Measurements from ENCODE around the gene WNT8B. TPM values are rescaled to one million over a fixed set of nuclear protein-coding genes. Genes with fewer than 3 reads are reported as not detected.
A peak's percentile ranks its signal among the peaks of the same experiment; 100 is the strongest.

WNT8B gene
- total and polyA plus RNA-seq, 3 experiments from 2014 or later = not detected

DNA sequence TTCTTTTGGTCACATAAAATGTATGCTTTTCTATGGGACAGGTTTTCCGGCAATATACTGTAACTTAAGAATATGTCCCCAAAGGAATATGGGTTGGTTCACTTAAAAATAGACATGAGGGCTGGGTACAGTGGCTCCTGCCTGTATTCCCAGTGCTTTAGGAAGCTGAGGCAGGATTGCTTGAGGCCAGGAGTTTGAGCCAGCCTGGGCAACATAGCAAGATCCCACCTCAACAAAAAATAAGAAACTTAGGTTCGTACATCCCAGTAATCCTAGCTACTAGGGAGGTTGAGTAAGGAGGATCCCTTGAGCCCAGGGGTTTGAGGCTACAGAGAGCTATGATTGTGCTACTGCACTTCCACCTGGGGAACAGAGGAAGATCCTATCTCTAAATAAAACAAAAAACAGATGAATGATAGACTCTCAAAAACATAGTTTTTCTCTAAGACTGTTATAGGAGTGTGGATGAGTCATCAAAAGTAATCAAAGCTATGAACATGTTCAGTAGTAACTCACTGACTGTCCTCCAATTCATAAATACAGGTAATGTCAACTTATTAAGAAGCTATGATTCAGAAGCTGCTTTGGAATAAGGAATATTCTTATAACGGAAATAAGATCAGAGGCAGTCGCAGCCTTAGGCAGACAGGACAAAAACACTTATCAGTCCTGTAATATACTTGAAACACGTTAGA is 59.4 kb downstream of the WNT8B start:
- Mint-ChIP-seq H3K36me3 (peaks cover 0 to 58% (median 7%) of the 10 kb centered on the region in 3 donors), H3K4me3 (no peak overlapping the region), H3K4me1 (peaks cover 17 to 22% (median 22%) of the 10 kb centered on the region in 3 donors), H3K27ac (peak overlapping the region in 3 of 8 donors; percentile 0 to 49 (median 8)), H3K27me3 (no peaks in the 10 kb centered on the region), H3K9me3 (no peaks in the 10 kb centered on the region)
- peaks cover 37% of the 10 kb centered on the region for H3K36me3 ChIP-seq (ENCODE audit: insufficient read depth, low read length)
- H3K4me1 ChIP-seq (ENCODE audit: insufficient read depth, low read length) = peaks cover 19% of the 10 kb centered on the region
- ChIA-PET CTCF (interaction anchor here (1.1 to 2.1 kb wide), 5 partner anchors 12 to 89 kb away, joined by 3 to 15 read pairs (median 8); partner anchors contain the start of gene HIF1AN), POLR2A (no interaction called here)
- H3K9me3 ChIP-seq (ENCODE audit: low read length) = no peaks in the 10 kb centered on the region
- no peak overlapping the region for H3K4me3 ChIP-seq (ENCODE audit: low read length)
- DNase-seq = no peak
- no peak overlapping the region for H3K27ac ChIP-seq (ENCODE audit: low read depth, low read length)
- H3K27me3 ChIP-seq (ENCODE audit: insufficient read depth, low read length, poor library complexity, severe bottlenecking) = no peaks in the 10 kb centered on the region

DNA sequence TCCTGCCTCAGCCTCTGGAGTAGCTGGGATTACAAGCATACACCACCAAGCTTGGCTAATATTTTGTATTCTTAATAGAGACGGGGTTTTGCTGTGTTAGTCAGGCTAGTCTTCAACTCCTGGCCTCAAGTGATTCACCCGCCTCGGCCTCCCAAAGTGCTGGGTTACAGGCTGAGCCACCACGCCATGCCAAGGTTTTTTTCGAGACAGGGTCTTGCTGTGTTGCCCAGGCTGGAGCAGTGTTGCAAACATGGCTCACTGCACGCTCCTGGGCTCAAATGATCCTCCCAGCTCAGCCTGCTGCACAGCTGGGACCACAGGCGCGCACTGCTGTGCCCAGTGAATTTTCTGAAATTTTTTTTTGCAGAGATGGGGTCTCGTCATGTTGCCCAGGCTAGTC is 60.1 kb downstream of the WNT8B start:
- ChIA-PET CTCF (interaction anchor here (1.1 to 2.1 kb wide), 5 partner anchors 12 to 89 kb away, joined by 3 to 15 read pairs (median 8); partner anchors contain the start of gene HIF1AN), POLR2A (no interaction called here)
- Mint-ChIP-seq H3K36me3 (peaks cover 0 to 61% (median 7%) of the 10 kb centered on the region in 3 donors), H3K4me3 (no peak overlapping the region), H3K9me3 (no peaks in the 10 kb centered on the region), H3K27me3 (no peaks in the 10 kb centered on the region), H3K4me1 (peaks cover 14 to 29% (median 28%) of the 10 kb centered on the region in 3 donors), H3K27ac (no peak overlapping the region)
- Histone ChIP-seq H3K4me3 (ENCODE audit: low read length) (no peak overlapping the region), H3K4me1 (ENCODE audit: insufficient read depth, low read length) (peaks cover 26% of the 10 kb centered on the region), H3K27ac (ENCODE audit: low read depth, low read length) (no peak overlapping the region), H3K27me3 (ENCODE audit: insufficient read depth, low read length, poor library complexity, severe bottlenecking) (no peaks in the 10 kb centered on the region), H3K9me3 (ENCODE audit: low read length) (no peaks in the 10 kb centered on the region), H3K36me3 (ENCODE audit: insufficient read depth, low read length) (peaks cover 37% of the 10 kb centered on the region)
- DNase-seq = no peak

DNA sequence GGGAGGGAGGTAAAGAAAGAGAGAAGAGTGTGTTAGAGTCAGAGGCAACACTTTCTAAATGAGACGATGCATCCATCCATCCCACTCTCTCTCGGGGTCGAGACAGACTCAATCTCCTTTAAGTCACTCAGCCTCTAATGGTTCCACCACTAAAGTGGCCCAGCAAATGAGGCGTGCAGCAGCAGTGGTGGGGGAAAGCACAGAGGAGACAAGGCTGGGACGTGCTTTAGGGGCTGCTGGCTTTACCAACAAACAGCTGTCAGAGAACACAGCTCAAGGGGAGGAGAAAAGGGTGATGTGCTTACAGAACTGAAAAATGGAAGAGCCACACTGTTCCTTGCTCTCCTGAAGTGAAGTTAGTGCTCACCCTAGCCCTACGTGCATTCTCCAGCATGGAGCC is 61.4 kb downstream of the WNT8B start:
- CTCF ChIA-PET = interaction anchor here (1.1 to 3.6 kb wide), 5 partner anchors 9 to 41 kb away, joined by 3 to 25 read pairs (median 5); partner anchors contain the start of gene HIF1AN
- H3K4me3 Mint-ChIP-seq = no peak overlapping the region
- Histone ChIP-seq H3K4me3 (ENCODE audit: low read length) (no peak overlapping the region), H3K4me1 (ENCODE audit: insufficient read depth, low read length) (peaks cover 29% of the 10 kb centered on the region), H3K36me3 (ENCODE audit: insufficient read depth, low read length) (peaks cover 37% of the 10 kb centered on the region), H3K9me3 (ENCODE audit: low read length) (no peaks in the 10 kb centered on the region), H3K27me3 (ENCODE audit: insufficient read depth, low read length, poor library complexity, severe bottlenecking) (no peaks in the 10 kb centered on the region), H3K27ac (ENCODE audit: low read depth, low read length) (no peak overlapping the region)
- no peaks in the 10 kb centered on the region for H3K27me3 Mint-ChIP-seq
- no peak for DNase-seq
- no peaks in the 10 kb centered on the region for H3K9me3 Mint-ChIP-seq
- POLR2A ChIA-PET = no interaction called here
- peaks cover 0 to 62% (median 7%) of the 10 kb centered on the region in 3 donors for H3K36me3 Mint-ChIP-seq
- peak overlapping the region in 2 of 8 donors; percentile 19 to 78 for H3K27ac Mint-ChIP-seq
- peaks cover 16 to 31% (median 30%) of the 10 kb centered on the region in 3 donors for H3K4me1 Mint-ChIP-seq

DNA sequence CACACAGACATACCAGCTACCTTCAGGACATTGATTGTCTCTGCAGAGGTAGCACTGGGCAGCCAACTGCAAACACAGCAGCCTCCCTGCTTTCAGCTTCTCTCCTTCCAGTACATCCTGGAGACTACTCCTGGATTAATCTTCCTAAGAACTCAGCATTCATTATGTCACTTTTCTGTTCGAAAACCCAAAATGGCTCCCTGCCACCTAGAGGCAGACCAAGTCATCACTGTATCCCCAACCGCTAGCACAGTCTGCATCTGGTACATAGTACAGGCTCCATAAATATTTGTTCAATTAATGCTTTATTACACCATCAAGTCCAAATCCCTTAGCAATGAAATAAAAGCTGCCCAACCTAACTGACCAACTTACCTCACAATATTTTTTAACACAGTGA is 61.8 kb downstream of the WNT8B start:
- Histone ChIP-seq H3K9me3 (ENCODE audit: low read length) (no peaks in the 10 kb centered on the region), H3K4me1 (ENCODE audit: insufficient read depth, low read length) (peaks cover 29% of the 10 kb centered on the region), H3K27ac (ENCODE audit: low read depth, low read length) (no peak overlapping the region), H3K36me3 (ENCODE audit: insufficient read depth, low read length) (peaks cover 37% of the 10 kb centered on the region), H3K4me3 (ENCODE audit: low read length) (no peak overlapping the region), H3K27me3 (ENCODE audit: insufficient read depth, low read length, poor library complexity, severe bottlenecking) (no peaks in the 10 kb centered on the region)
- DNase-seq = no peak
- peaks cover 17 to 33% (median 32%) of the 10 kb centered on the region in 3 donors for H3K4me1 Mint-ChIP-seq
- peak overlapping the region in 1 of 7 donors; percentile 29 for H3K4me3 Mint-ChIP-seq
- ChIA-PET POLR2A (no interaction called here), CTCF (interaction anchor here (1.1 to 3.6 kb wide), 5 partner anchors 9 to 42 kb away, joined by 3 to 25 read pairs (median 5); partner anchors contain the start of gene HIF1AN)
- peaks cover 0 to 66% (median 7%) of the 10 kb centered on the region in 3 donors for H3K36me3 Mint-ChIP-seq
- no peaks in the 10 kb centered on the region for H3K9me3 Mint-ChIP-seq
- H3K27me3 Mint-ChIP-seq = no peaks in the 10 kb centered on the region
- H3K27ac Mint-ChIP-seq = peak overlapping the region in 2 of 8 donors; percentile 70 to 73

DNA sequence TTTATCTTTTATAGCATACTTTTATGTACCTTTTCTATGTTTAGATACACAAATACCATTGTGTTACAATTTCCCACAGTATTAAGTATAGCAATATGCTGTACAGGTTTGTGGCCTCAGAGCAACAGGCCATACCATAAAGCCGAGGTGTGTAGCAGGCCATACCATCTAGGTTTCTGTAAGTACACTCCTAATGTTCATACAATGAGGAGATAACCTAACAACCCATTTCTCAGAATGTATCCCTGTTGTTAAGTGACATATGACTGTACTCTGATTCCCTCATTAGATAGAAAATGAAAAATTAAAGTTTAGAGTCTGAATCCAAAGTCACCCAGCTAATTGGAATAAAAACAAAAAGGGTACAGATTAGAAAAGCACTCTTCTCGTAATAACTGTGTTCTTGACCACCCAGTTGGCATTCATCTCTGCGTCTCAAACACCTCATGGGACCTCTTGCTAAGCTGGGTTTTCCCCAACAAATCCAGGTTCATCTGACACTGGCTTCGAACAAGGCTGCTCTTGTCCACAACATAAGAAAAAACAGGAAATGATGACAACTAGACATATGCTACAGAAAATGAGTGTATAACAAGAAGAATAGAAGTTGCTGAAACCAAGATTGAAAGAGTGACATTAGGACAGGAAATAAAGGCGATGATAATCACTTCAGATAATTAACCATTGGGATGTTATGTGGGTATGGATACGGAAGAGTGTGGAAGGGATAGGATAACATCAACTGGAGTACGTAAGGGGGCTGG is 65.5 kb downstream of the WNT8B start:
- POLR2A ChIA-PET = no interaction called here
- DNase-seq = peak in 1 of 5 donors; percentile 22
- CTCF ChIA-PET = interaction anchor here (2.7 to 4.2 kb wide), 2 partner anchors 10 to 15 kb away, joined by 8 to 35 read pairs; partner anchors contain the start of gene SEC31B
- no peaks in the 10 kb centered on the region for H3K9me3 ChIP-seq (ENCODE audit: low read length)
- Mint-ChIP-seq H3K27ac (peak overlapping the region; percentile 84 to 100 (median 99)), H3K36me3 (peaks cover 0 to 55% (median 6%) of the 10 kb centered on the region in 3 donors), H3K27me3 (no peaks in the 10 kb centered on the region), H3K9me3 (no peaks in the 10 kb centered on the region), H3K4me1 (peaks cover 25 to 42% (median 40%) of the 10 kb centered on the region in 3 donors), H3K4me3 (peak overlapping the region; percentile 93 to 100 (median 99))
- H3K27ac ChIP-seq (ENCODE audit: low read depth, low read length) = peak overlapping the region; percentile 83
- H3K4me3 ChIP-seq (ENCODE audit: low read length) = peak overlapping the region; percentile 97
- H3K27me3 ChIP-seq (ENCODE audit: insufficient read depth, low read length, poor library complexity, severe bottlenecking) = no peaks in the 10 kb centered on the region
- H3K4me1 ChIP-seq (ENCODE audit: insufficient read depth, low read length) = peaks cover 35% of the 10 kb centered on the region
- peaks cover 31% of the 10 kb centered on the region for H3K36me3 ChIP-seq (ENCODE audit: insufficient read depth, low read length)

DNA sequence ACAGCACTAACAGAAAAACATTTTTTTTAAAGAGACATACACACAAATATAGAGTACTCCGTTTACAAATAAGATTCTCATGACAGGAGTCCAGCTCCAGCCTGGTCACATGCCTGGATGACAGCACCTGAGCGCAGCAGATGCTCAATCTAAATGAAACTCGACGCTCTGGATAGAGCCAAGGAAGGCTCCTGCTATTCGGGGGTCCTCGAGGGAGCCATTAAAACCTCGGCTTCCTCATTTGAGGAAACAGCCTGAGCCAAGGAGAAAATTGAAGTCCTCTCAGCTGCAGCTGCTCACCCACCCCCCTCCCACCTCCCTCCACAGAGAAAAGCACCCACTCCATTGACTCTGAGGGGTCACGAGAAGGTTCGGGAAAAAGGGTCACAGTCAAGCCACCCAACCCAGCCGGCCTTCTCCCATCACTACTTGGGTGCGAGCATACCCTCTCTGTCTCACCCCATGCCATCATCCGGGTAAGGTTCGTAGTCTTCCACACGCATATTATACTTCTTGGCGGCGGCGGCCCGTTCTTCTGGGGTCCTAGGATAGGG is 66.2 kb downstream of the WNT8B start:
- Histone ChIP-seq H3K27ac (ENCODE audit: low read depth, low read length) (peak overlapping the region; percentile 83), H3K36me3 (ENCODE audit: insufficient read depth, low read length) (peaks cover 24% of the 10 kb centered on the region), H3K4me1 (ENCODE audit: insufficient read depth, low read length) (peaks cover 35% of the 10 kb centered on the region), H3K4me3 (ENCODE audit: low read length) (peak overlapping the region; percentile 97), H3K9me3 (ENCODE audit: low read length) (no peaks in the 10 kb centered on the region), H3K27me3 (ENCODE audit: insufficient read depth, low read length, poor library complexity, severe bottlenecking) (no peaks in the 10 kb centered on the region)
- Mint-ChIP-seq H3K27me3 (no peaks in the 10 kb centered on the region), H3K9me3 (no peaks in the 10 kb centered on the region), H3K4me1 (peaks cover 25 to 42% (median 40%) of the 10 kb centered on the region in 3 donors), H3K36me3 (peaks cover 0 to 48% (median 4%) of the 10 kb centered on the region in 3 donors), H3K27ac (peak overlapping the region; percentile 84 to 100 (median 99)), H3K4me3 (peak overlapping the region; percentile 93 to 100 (median 99))
- POLR2A ChIA-PET = no interaction called here
- CTCF ChIA-PET = interaction anchor here (2.7 to 4.2 kb wide), 2 partner anchors 11 to 15 kb away, joined by 8 to 35 read pairs; partner anchors contain the start of gene SEC31B
- no peak for DNase-seq

DNA sequence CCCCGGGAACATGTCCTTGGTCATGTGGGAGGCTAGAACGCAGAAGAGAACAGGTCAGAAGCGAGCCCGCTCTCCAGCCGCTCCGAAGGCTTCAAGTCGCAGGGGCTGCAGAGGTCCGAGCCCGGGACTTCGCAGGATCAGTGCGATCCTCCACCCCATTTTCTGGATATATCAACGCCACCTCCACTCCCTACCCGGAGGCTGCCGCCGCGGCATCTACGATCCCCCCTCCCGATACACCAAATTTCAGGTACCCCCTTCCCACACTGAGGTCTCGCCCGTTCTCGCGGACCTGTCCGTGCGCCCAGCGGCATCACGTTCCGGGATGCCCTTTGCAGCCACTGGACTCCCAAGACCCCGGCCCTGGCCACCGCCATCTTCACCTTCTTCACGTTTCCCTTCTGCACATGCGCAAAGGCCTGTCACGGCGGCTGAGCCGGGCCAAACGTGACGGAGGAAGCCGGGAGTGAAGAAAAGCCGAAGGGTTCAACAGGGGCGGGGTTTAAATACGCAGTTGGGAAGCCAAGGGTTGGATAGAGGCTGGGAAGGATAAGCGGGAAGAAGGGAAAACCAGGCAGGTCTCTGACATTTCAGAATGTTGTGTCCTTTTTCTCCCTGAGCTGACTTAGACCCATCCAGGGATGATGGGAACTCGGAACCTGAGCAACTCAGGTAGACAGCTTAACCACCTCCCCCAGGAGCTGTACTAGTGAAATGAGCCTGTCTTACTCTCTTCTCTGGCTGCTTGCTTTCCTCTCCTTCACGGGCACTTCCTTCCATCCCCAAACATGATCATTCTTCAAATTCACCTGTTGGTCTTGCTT is 66.9 kb downstream of the WNT8B start, which contains the start of gene NDUFB8:
NDUFB8 (minus strand) TSS at position 397 of the 824 bp plus-strand sequence; CDS start at position 377, 20 bp downstream.
- Histone ChIP-seq H3K4me3 (ENCODE audit: low read length) (peak within 1 kb of the TSS; percentile 97), H3K36me3 (ENCODE audit: insufficient read depth, low read length) (peaks cover 17% of the 10 kb centered on the region), H3K27me3 (ENCODE audit: insufficient read depth, low read length, poor library complexity, severe bottlenecking) (no peaks in the 10 kb centered on the region), H3K4me1 (ENCODE audit: insufficient read depth, low read length) (peaks cover 37% of the 10 kb centered on the region), H3K9me3 (ENCODE audit: low read length) (no peaks in the 10 kb centered on the region), H3K27ac (ENCODE audit: low read depth, low read length) (peak within 1 kb of the TSS; percentile 83)
- H3K36me3 Mint-ChIP-seq = peaks cover 0 to 42% (median 4%) of the 10 kb centered on the region in 3 donors
- peak within 1 kb of the TSS; percentile 84 to 100 (median 99) for H3K27ac Mint-ChIP-seq
- ChIA-PET CTCF (interaction anchor here (1.3 to 4.2 kb wide), 2 partner anchors 11 to 47 kb away, joined by 5 to 35 read pairs; partner anchors contain the start of gene SEC31B), POLR2A (interaction anchor here (1.0 kb wide), 1 partner anchor 11 kb away, joined by 3 read pairs; no protein-coding TSS in a partner anchor)
- peaks cover 26 to 41% (median 40%) of the 10 kb centered on the region in 3 donors for H3K4me1 Mint-ChIP-seq
- H3K27me3 Mint-ChIP-seq = no peaks in the 10 kb centered on the region
- DNase-seq = peak; percentile 78 to 91 (median 80)
- no peaks in the 10 kb centered on the region for H3K9me3 Mint-ChIP-seq
- H3K4me3 Mint-ChIP-seq = peak within 1 kb of the TSS; percentile 93 to 100 (median 99)

All from CD8-positive, alpha-beta memory T cell (primary cell).